ENCODE data around the gene ATF2. TPM values are rescaled to one million over a fixed set of nuclear protein-coding genes. Genes with fewer than 3 reads are reported as not detected.

The ATF2 gene
- total and polyA plus RNA-seq, 2 donors (not counting 3 experiments of a cell fraction or from before 2014, with no cell fraction given), result 36.3 to 57.1 TPM

GRCh38 chr2:175131252-175131651 lies 36.8 kb downstream of the ATF2 start:
- intact Hi-C loops (cut with micrococcal nuclease) (no loop called here), dilution Hi-C loops (cut with MboI; ENCODE audit: extremely low pct_ligation_motif_present, low sequenced_read_pairs) (no loop called here)
- H4K20me1 ChIP-seq (replicated peaks; ENCODE audit: control insufficient read depth, extremely low read depth, insufficient read depth, low read length), result no peaks in the 10 kb centered on the region
- H3K27me3 ChIP-seq (ENCODE audit: control insufficient read depth in 2 of 2, insufficient read depth in 2 of 2, low read length in 2 of 2), result no peaks in the 10 kb centered on the region
- no peak for DNase-seq (ENCODE audit: low read depth, low spot score)
- CTCF ChIA-PET, result no interaction called here
- H3K9me3 ChIP-seq (replicated peaks; ENCODE audit: control insufficient read depth, insufficient read depth, low read length), result no peaks in the 10 kb centered on the region
- no peak overlapping the region for H3K4me3 ChIP-seq (replicated peaks in 1 of 3; ENCODE audit: insufficient read depth in 1 of 3, low read depth in 1 of 3, low read length in 3 of 3)
- no peak for TF ChIP-seq POLR2AphosphoS5 (IDR thresholded peaks at IDR 0.05; ENCODE audit: insufficient read depth, low read depth, low read length)
- no peak for TF ChIP-seq GATA2 (IDR thresholded peaks at IDR 0.05; ENCODE audit: insufficient read depth, insufficient read length, low read depth, low read length)
- no peak for TF ChIP-seq EZH2 (IDR thresholded peaks at IDR 0.05; ENCODE audit: borderline replicate concordance, low read depth, low read length, severe bottlenecking)
- no peak for TF ChIP-seq MAX (IDR thresholded peaks at IDR 0.05; ENCODE audit: insufficient read depth, insufficient read length)
- TF ChIP-seq POLR2A (IDR thresholded peaks at IDR 0.05; ENCODE audit: low read depth, low read length), result no peak
- TF ChIP-seq FOS (IDR thresholded peaks at IDR 0.05; ENCODE audit: borderline replicate concordance, insufficient read depth, low read length), result no peak
- TF ChIP-seq CTCF (IDR thresholded peaks at IDR 0.05; ENCODE audit: extremely low read depth in 1 of 2, insufficient read depth in 1 of 2, low read depth in 1 of 2, low read length in 2 of 2), result no peak
- no peak for TF ChIP-seq MYC (IDR thresholded peaks at IDR 0.05; ENCODE audit: low read depth, low read length)
- no peak for TF ChIP-seq JUN (IDR thresholded peaks at IDR 0.05; ENCODE audit: borderline replicate concordance, insufficient read depth, insufficient read length, low read depth)
- no peaks in the 10 kb centered on the region for H3K9me1 ChIP-seq (replicated peaks; ENCODE audit: control insufficient read depth, extremely low read depth, insufficient read depth, low read length)
- peaks cover 34% of the 10 kb centered on the region for H3K79me2 ChIP-seq (ENCODE audit: control insufficient read depth, insufficient read depth, low read length)
- H3K4me2 ChIP-seq (ENCODE audit: insufficient read depth, low read length), result no peak overlapping the region
- H3K9ac ChIP-seq (replicated peaks; ENCODE audit: extremely low read depth, insufficient read depth, low read length), result no peak overlapping the region
- peaks cover 2 to 11% of the 10 kb centered on the region in 2 experiments for H3K36me3 ChIP-seq (ENCODE audit: control insufficient read depth in 2 of 2, extremely low read depth in 1 of 2, insufficient read depth in 2 of 2, low read length in 2 of 2)
- H2AFZ ChIP-seq (ENCODE audit: low read depth, low read length), result no peak overlapping the region
- BruUV-seq (replicated peaks), result no TSS peak
- H3K27ac ChIP-seq (ENCODE audit: insufficient read depth, low read depth, low read length), result no peak overlapping the region
- no peaks in the 10 kb centered on the region for H3K4me1 ChIP-seq (ENCODE audit: control insufficient read depth, extremely low read depth, insufficient read depth, low read length)
- POLR2A ChIA-PET, result no interaction called here
- FAIRE-seq, result no peak

All from endothelial cell of umbilical vein (primary cell).